Fibroblast of lung (primary cell): ENCODE data around the gene CX3CL1.

Experiments
- CTCF ChIP-seq, 2 donors: IDR thresholded peaks in 1 of 2; conservative IDR thresholded peaks in 1 of 2; 1 replicate in 1 of 2; 2 replicates in 1 of 2; pipeline ENCODE4 v1.5.1; 2011 to 2012; ENCODE audit warnings: low read length in 2 of 2, control low read depth in 1 of 2, inconsistent platforms in 1 of 2, low read depth in 1 of 2, mild to moderate bottlenecking in 1 of 2
- EZH2 ChIP-seq: IDR thresholded peaks from 2 replicates; pipeline ENCODE4 v1.5.1; 2012; ENCODE audit warnings: low read length, control low read depth, mild to moderate bottlenecking; ENCODE audit errors: missing control alignments

GRCh38 chr16:57329718-57330327 lies 42.5 kb upstream of the CX3CL1 start:
- TF ChIP-seq EZH2 = no peak
- no peak for TF ChIP-seq CTCF (conservative IDR thresholded peaks at IDR 0.05 in 1 of 2, IDR thresholded peaks at IDR 0.05 in 1 of 2; ENCODE audit: low read depth in 1 of 2, low read length in 2 of 2)
